SK-N-SH (cell line): ENCODE results near the gene FOXK1. TPM values are rescaled to one million over a fixed set of nuclear protein-coding genes. Genes with fewer than 3 reads are reported as not detected.

Source experiments
- CTCF ChIA-PET: fragments of 300-600, 350-600 bp; formaldehyde crosslinking; extraction: SDS; loops from one replicate; lab custom pipeline; 2021; lab: Yijun Ruan, JAX
- POLR2A ChIA-PET: fragments of 350-600 bp; sonication (Branson Sonifier 250); formaldehyde crosslinking; extraction: SDS; loops from one replicate; lab custom pipeline; 2020; ENCODE audit warnings: antibody characterized with exemption, inconsistent platforms; lab: Yijun Ruan, JAX
- DNase-seq: peaks from one replicate; pipeline ENCODE4 v3.0.0; 2012
- H2AFZ ChIP-seq: fragments of 200-600 bp; sonication (generic); 2 replicates; pipeline ENCODE4 v1.8.1; 2016; ENCODE audit warnings: antibody characterized with exemption, mild to moderate bottlenecking, low read depth
- H3F3A ChIP-seq: fragments of 200-600 bp; sonication (generic); replicated peaks from 2 replicates; pipeline ENCODE3; 2016; ENCODE audit warnings: antibody characterized with exemption, mild to moderate bottlenecking; ENCODE audit not compliant: insufficient read depth
- H3K27ac ChIP-seq, 2 experiments: fragments of 200-500 bp in 1 of 2; fragments of 200-600 bp in 1 of 2; sonication (Bioruptor generic) in 1 of 2; sonication (generic), shearing (Covaris generic) in 1 of 2; 2 replicates each; pipeline versions ENCODE4 v1.5.1 to v1.6.1; 2014 to 2016; ENCODE audit warnings: low read depth in 2 of 2, inconsistent platforms in 1 of 2, low read length in 1 of 2, mild to moderate bottlenecking in 1 of 2, mixed read lengths in 1 of 2
- H3K27me3 ChIP-seq: fragments of 200-600 bp; sonication (generic), shearing (Covaris generic); 2 replicates; pipeline ENCODE4 v1.6.1; 2016; ENCODE audit warnings: mixed run types; ENCODE audit not compliant: insufficient read depth
- H3K36me3 ChIP-seq, 2 experiments: fragments of 200-500 bp in 1 of 2; fragments of 200-600 bp in 1 of 2; sonication (Bioruptor generic) in 1 of 2; sonication (generic) in 1 of 2; replicated peaks in 1 of 2; 2 replicates each; pipeline versions ENCODE3 to v1.5.1; 2014 to 2016; ENCODE audit warnings: low read length in 1 of 2, mild to moderate bottlenecking in 1 of 2; ENCODE audit not compliant: insufficient read depth in 2 of 2, control insufficient read depth in 1 of 2
- H3K4me1 ChIP-seq, 2 experiments: fragments of 200-500 bp in 1 of 2; fragments of 200-600 bp in 1 of 2; sonication (Bioruptor generic) in 1 of 2; sonication (generic), shearing (Covaris generic) in 1 of 2; 2 replicates each; pipeline versions ENCODE4 v1.5.1 to v1.6.1; 2014 to 2016; ENCODE audit warnings: low read depth in 1 of 2, low read length in 1 of 2, mixed run types in 1 of 2; ENCODE audit not compliant: insufficient read depth in 2 of 2, control insufficient read depth in 1 of 2
- H3K4me2 ChIP-seq: fragments of 200-600 bp; sonication (generic), shearing (Covaris generic); 2 replicates; pipeline ENCODE4 v1.6.1; 2017; ENCODE audit warnings: mixed run types
- H3K4me3 ChIP-seq, 2 experiments: fragments of 200-500 bp in 1 of 2; fragments of 200-600 bp in 1 of 2; sonication (Bioruptor generic) in 1 of 2; sonication (generic), shearing (Covaris generic) in 1 of 2; 2 replicates each; pipeline versions ENCODE4 v1.5.1 to v1.8.1; 2014 to 2016; ENCODE audit warnings: low read depth in 2 of 2, inconsistent platforms in 1 of 2, low read length in 1 of 2, mild to moderate bottlenecking in 1 of 2, mixed read lengths in 1 of 2, moderate library complexity in 1 of 2
- H3K79me2 ChIP-seq: fragments of 200-600 bp; sonication (generic); 2 replicates; pipeline ENCODE4 v1.8.1; 2017; ENCODE audit warnings: mild to moderate bottlenecking; ENCODE audit not compliant: insufficient read depth
- H3K9ac ChIP-seq: fragments of 200-600 bp; sonication (generic); 2 replicates; pipeline ENCODE4 v1.6.1; 2017; ENCODE audit warnings: mixed run types
- H3K9me2 ChIP-seq: fragments of 200-600 bp; sonication (generic); 2 replicates; pipeline ENCODE4 v1.6.1; 2017; ENCODE audit warnings: mixed run types
- H3K9me3 ChIP-seq: fragments of 200-600 bp; sonication (generic); 2 replicates; pipeline ENCODE4 v1.6.1; 2017; ENCODE audit warnings: mixed run types, mild to moderate bottlenecking, moderate library complexity
- H4K20me1 ChIP-seq: fragments of 200-600 bp; sonication (generic); 2 replicates; pipeline ENCODE4 v1.6.1; 2017; ENCODE audit warnings: mild to moderate bottlenecking, mixed run types; ENCODE audit not compliant: insufficient read depth
- CTCF ChIP-seq: fragments of 200-600 bp; sonication (generic); IDR thresholded peaks from 2 replicates; pipeline ENCODE4 v1.6.1; 2017; ENCODE audit warnings: antibody characterized with exemption, mild to moderate bottlenecking, moderate library complexity
- EZH2phosphoT487 ChIP-seq: fragments of 200-600 bp; sonication (generic); IDR thresholded peaks from 2 replicates; pipeline ENCODE4 v1.6.1; 2017; ENCODE audit warnings: low read depth, mixed run types, mild to moderate bottlenecking, antibody characterized with exemption, moderate library complexity, borderline replicate concordance
- FOXM1 ChIP-seq: IDR thresholded peaks from 2 replicates; pipeline ENCODE4 v1.4.0; 2012; ENCODE audit warnings: low read depth, mild to moderate bottlenecking
- IRF3 ChIP-seq: fragments of 150-350 bp; IDR thresholded peaks from 2 replicates; pipeline ENCODE4 v1.6.1; 2016; ENCODE audit warnings: mild to moderate bottlenecking, low read depth, low read length
- MAX ChIP-seq: IDR thresholded peaks from 2 replicates; pipeline ENCODE4 v1.4.0; 2012; ENCODE audit warnings: low read depth
- MXI1 ChIP-seq: IDR thresholded peaks from 2 replicates; pipeline ENCODE4 v1.6.1; 2012; ENCODE audit warnings: mild to moderate bottlenecking, low read depth, low read length, improper control_type of control experiment
- RAD21 ChIP-seq: IDR thresholded peaks from 2 replicates; pipeline ENCODE4 v1.6.1; 2012; ENCODE audit warnings: mild to moderate bottlenecking, low read length
- RCOR1 ChIP-seq: fragments of 150-350 bp; IDR thresholded peaks from 2 replicates; pipeline ENCODE4 v1.6.1; 2017; ENCODE audit warnings: antibody characterized with exemption, low read length
- RXRA ChIP-seq: IDR thresholded peaks from 2 replicates; pipeline ENCODE4 v1.4.0; 2012; ENCODE audit warnings: low read depth, mild to moderate bottlenecking, borderline replicate concordance
- SMC3 ChIP-seq: IDR thresholded peaks from 2 replicates; pipeline ENCODE4 v1.6.1; 2012; ENCODE audit warnings: low read depth, low read length, improper control_type of control experiment
- TCF12 ChIP-seq: IDR thresholded peaks from 2 replicates; pipeline ENCODE4 v1.4.0; 2012
- TEAD4 ChIP-seq: IDR thresholded peaks from 2 replicates; pipeline ENCODE4 v1.4.0; 2012; ENCODE audit warnings: mild to moderate bottlenecking, borderline replicate concordance; ENCODE audit not compliant: insufficient read depth
- USF1 ChIP-seq: IDR thresholded peaks from 2 replicates; pipeline ENCODE4 v1.4.0; 2012; ENCODE audit warnings: low read depth, borderline replicate concordance
- USF2 ChIP-seq: fragments of 150-350 bp; IDR thresholded peaks from 2 replicates; pipeline ENCODE4 v1.6.1; 2017; ENCODE audit warnings: antibody characterized with exemption, low read length, low read depth, borderline replicate concordance
- YY1 ChIP-seq: IDR thresholded peaks from 2 replicates; pipeline ENCODE4 v1.4.0; 2012; ENCODE audit warnings: low read depth, mild to moderate bottlenecking
- WGBS: methylation state at CpG from one replicate; pipeline ENCODE4 v1.1.6; 2017; ENCODE audit warnings: low lambda C conversion rate; 5-methylcytosine and 5-hydroxymethylcytosine counted together
- polyA plus RNA-seq, 3 experiments: library from polyadenylated mRNA; depleted of rRNA; stranded (reverse); fragments of >200 nt; gene quantifications; 2 replicates each; pipeline ENCODE4 v1.2.3, GENCODE V29; 2012
- TF ChIP-seq, protein P1 (sequence below): IDR thresholded peaks from 2 replicates; pipeline ENCODE4 v1.6.1; 2012; ENCODE audit warnings: mild to moderate bottlenecking, low read depth, low read length, moderate library complexity

Gene FOXK1
- polyA plus RNA-seq, 1 of the 3 experiments (the other 2 are of a cell fraction) = 4.7 TPM

DNA sequence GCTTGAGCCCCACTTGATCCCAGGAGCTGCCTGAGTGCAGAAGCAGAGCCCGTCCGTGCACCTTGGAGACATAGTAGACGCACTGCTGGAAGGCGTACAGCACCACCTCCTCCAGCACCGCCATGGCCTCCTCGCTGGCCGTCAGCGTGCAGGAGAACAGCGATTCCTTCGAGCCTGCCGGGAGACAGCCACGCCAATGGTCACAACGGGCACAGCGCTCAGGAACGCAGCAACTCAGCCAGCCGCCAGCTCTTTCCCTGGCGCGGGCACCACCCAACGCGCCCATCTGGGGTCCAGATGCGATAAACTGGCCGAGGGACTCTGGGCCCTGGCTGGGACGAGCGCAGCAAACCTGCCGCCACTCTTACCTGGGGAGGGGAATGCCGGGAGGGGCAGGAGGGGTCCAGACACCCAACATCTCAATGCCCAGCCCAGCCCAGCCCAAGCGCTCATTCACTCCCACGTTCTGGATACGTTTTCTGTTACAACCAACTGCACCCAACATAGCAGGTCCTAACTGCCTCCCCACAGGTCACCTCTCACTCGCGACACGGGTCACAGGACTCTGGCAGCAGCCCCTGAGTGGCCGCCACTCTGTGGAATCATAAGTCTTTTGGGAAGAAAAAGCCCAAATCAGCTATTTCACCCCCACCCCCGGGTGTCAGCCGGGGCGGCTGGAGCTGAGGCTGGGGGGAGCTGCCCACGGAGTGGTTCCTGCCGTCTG lies 135.2 kb downstream of the FOXK1 start (continued):
- TF ChIP-seq MXI1 = no peak
- TF ChIP-seq, all 33 proteins: peak for 0

DNA sequence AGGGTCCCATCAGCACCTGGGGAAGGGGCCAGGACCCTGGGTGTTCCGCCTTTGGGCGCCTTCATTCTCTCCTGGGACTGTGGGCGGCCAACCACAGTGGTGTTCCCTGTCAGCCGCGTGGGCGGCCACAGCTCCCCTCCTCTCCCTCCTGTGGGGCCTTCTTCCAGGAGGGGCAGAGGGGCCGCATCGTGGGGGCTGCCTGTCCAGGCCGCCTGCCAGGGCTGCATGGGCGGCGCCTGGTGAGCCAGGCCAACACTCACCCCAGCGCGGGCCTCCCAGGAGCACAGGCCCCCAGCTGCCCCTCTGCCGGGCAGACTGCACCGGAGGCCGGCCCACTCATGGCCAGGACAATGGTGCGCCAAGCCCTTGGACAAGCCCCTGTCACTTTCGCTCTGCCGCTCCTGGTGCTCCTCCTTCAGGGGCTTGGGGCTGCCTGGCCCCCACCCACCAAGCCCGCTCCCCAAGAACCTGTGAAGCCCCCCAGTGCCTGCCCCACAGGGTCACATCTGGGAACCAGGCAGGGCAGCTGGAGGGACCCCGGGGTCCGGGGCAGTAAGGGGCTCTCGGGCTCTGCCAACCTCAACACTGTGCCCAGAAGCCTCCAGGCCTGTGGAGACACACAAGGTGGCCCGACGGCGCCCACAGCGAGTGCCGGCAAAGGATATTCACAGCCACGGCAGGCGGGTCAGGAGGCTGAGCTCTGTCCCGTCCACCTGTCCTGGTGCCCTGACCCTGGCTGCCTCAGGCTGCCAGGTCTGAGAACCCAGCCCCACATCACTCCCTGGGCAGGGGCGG lies 136.1 kb downstream of the FOXK1 start:
- no peaks in the 10 kb centered on the region for H3K9me2 ChIP-seq
- WGBS = 96% methylated on average over 17 of the region's 32 CpGs
- no peaks in the 10 kb centered on the region for H3K27me3 ChIP-seq
- no peaks in the 10 kb centered on the region for H3K9me3 ChIP-seq
- no peak overlapping the region for H3K4me3 ChIP-seq
- H3K79me2 ChIP-seq = no peaks in the 10 kb centered on the region
- POLR2A ChIA-PET = no interaction called here
- H3F3A ChIP-seq = no peaks in the 10 kb centered on the region
- no peaks in the 10 kb centered on the region for H3K36me3 ChIP-seq
- CTCF ChIA-PET = interaction anchor here (0.6 to 6.6 kb wide), 4 partner anchors 12 to 65 kb away, joined by 3 to 38 read pairs (median 22); partner anchors contain the start of gene RADIL
- TF ChIP-seq YY1 (no peak), USF1 (no peak), USF2 (no peak), RAD21 (no peak), TCF12 (no peak), RCOR1 (no peak), FOXM1 (no peak), EZH2phosphoT487 (no peak), CTCF (no peak), MAX (no peak), SMC3 (no peak), TEAD4 (no peak), RXRA (no peak), IRF3 (no peak)
- TF ChIP-seq, protein P1, sequence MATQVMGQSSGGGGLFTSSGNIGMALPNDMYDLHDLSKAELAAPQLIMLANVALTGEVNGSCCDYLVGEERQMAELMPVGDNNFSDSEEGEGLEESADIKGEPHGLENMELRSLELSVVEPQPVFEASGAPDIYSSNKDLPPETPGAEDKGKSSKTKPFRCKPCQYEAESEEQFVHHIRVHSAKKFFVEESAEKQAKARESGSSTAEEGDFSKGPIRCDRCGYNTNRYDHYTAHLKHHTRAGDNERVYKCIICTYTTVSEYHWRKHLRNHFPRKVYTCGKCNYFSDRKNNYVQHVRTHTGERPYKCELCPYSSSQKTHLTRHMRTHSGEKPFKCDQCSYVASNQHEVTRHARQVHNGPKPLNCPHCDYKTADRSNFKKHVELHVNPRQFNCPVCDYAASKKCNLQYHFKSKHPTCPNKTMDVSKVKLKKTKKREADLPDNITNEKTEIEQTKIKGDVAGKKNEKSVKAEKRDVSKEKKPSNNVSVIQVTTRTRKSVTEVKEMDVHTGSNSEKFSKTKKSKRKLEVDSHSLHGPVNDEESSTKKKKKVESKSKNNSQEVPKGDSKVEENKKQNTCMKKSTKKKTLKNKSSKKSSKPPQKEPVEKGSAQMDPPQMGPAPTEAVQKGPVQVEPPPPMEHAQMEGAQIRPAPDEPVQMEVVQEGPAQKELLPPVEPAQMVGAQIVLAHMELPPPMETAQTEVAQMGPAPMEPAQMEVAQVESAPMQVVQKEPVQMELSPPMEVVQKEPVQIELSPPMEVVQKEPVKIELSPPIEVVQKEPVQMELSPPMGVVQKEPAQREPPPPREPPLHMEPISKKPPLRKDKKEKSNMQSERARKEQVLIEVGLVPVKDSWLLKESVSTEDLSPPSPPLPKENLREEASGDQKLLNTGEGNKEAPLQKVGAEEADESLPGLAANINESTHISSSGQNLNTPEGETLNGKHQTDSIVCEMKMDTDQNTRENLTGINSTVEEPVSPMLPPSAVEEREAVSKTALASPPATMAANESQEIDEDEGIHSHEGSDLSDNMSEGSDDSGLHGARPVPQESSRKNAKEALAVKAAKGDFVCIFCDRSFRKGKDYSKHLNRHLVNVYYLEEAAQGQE = no peak
- peak; percentile 41 for DNase-seq
- H3K4me1 ChIP-seq = no peaks in the 10 kb centered on the region
- H3K4me2 ChIP-seq = no peak overlapping the region
- no peak overlapping the region for H2AFZ ChIP-seq
- no peak overlapping the region for H3K9ac ChIP-seq
- no peak overlapping the region for H3K27ac ChIP-seq
- H4K20me1 ChIP-seq = no peaks in the 10 kb centered on the region
